Stimulated activated CD4-positive, alpha-beta T cell treated with anti-CD3 and anti-CD28 coated beads, Interleukin-4, amount 100 ng/mL, for 48 hours (primary cell): ENCODE measurements around the gene C1R.
"Not testable (repeated sequence)": the region's sequence is repeated elsewhere in the genome, so short reads cannot be mapped to it uniquely, and the experiment has no call there.

Experiments
- DNase-seq, 2 donors: peaks; one replicate each; pipeline ENCODE4 v3.0.0-alpha.2; 2020; ENCODE audit warnings: low read depth in 2 of 2

Gene C1R

GRCh38 chr12:7120166-7120565 lies 27.9 kb upstream of the C1R start:
- DNase-seq = no peak

GRCh38 chr12:7118881-7119280 lies 26.6 kb upstream of the C1R start:
- DNase-seq = no peak

GRCh38 chr12:7117670-7118069 lies 25.4 kb upstream of the C1R start:
- DNase-seq = no peak

GRCh38 chr12:7116916-7117315 lies 24.7 kb upstream of the C1R start:
- DNase-seq = no peak

GRCh38 chr12:7116196-7116595 lies 24.0 kb upstream of the C1R start:
- no peak for DNase-seq

GRCh38 chr12:7114851-7115250 lies 22.6 kb upstream of the C1R start:
- no peak for DNase-seq

- DNase-seq = no peak
These were observed 21.8 kb upstream of the C1R start for GRCh38 chr12:7114008-7114407.

GRCh38 chr12:7113389-7113871 lies 21.2 kb upstream of the C1R start:
- DNase-seq = no peak

GRCh38 chr12:7112041-7112440 lies 19.8 kb upstream of the C1R start:
- DNase-seq = no peak

- DNase-seq = no peak
These were observed 18.4 kb upstream of the C1R start for GRCh38 chr12:7110661-7111060.

- no peak for DNase-seq
These were observed 17.3 kb upstream of the C1R start for GRCh38 chr12:7109572-7109920.

GRCh38 chr12:7108796-7109571 lies 16.7 kb upstream of the C1R start, which contains the start of gene C1RL:
Gene C1RL (minus strand): TSS chr12:7109214. CDS start chr12:7109180, 34 bp downstream.
- DNase-seq = peak; percentile 84 to 87

GRCh38 chr12:7108003-7108795 lies 16.0 kb upstream of the C1R start:
- peak; percentile 66 to 76 for DNase-seq

- DNase-seq = no peak
These were observed 15.4 kb upstream of the C1R start for GRCh38 chr12:7107636-7108002.

GRCh38 chr12:7107181-7107580 lies 14.9 kb upstream of the C1R start:
- not testable (repeated sequence) for DNase-seq

- DNase-seq = no peak
These were observed 13.8 kb upstream of the C1R start for GRCh38 chr12:7106082-7106481.

- DNase-seq = no peak
These were observed 11.8 kb upstream of the C1R start for GRCh38 chr12:7103837-7104584.

GRCh38 chr12:7102582-7102981 lies 10.3 kb upstream of the C1R start:
- no peak for DNase-seq

GRCh38 chr12:7101694-7102131 lies 9.5 kb upstream of the C1R start:
- DNase-seq = no peak

- DNase-seq = no peak
These were observed 8.9 kb upstream of the C1R start for GRCh38 chr12:7101047-7101693.

- DNase-seq = no peak
These were observed 8.0 kb upstream of the C1R start for GRCh38 chr12:7100239-7100638.
